ENCODE data around the gene PNRC1.
"Not testable (repeated sequence)": the region's sequence is repeated elsewhere in the genome, so short reads cannot be mapped to it uniquely, and the experiment has no call there.

Gene PNRC1

DNA sequence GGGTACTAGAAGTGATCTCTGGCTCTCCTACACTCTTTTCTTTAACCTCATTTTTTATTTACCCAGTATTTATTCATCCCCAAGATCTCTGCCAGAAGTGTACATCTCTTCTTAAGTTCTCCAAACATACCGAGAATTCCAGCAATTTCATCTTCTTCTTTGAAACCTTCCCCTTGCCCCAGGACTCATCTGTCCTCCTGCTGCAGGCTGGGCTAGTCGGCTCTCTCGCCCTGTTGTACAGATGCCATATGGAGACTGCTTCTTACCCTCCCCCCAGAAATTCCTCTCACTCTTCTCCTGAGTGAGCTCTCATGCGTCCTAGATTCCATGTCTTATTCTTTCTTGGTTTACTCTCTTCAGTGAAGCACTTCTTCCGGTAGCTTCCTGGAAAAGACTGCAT is 21.9 kb upstream of the PNRC1 start:
- H3K4me3 ChIP-seq (ENCODE audit: low read length), result no peak overlapping the region
- peak; percentile 38 for DNase-seq (ENCODE audit: low read depth)
- no peak for TF ChIP-seq CTCF (conservative IDR thresholded peaks at IDR 0.05; ENCODE audit: low read length)

DNA sequence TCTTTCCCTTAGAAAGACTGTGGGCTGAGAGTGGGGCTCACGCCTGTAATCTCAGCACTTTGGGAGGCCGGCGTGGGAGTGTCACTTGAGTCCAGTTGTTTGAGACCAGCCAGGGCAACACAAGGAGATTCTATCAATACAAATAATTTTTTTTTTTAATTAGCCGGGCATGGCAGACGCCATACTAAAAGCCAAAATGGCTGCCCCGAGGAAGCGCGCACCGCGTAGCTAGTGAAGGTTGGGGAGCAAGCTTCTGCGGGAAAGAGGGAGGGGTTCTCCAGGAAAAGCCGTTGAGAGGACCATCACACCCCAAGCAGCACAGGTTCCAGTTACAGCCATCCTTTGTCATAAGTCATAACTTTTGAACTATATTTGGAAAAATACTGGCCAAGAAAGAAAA is 21.3 kb upstream of the PNRC1 start:
- H3K4me3 ChIP-seq (ENCODE audit: low read length), result no peak overlapping the region
- DNase-seq (ENCODE audit: low read depth), result no peak
- TF ChIP-seq CTCF (conservative IDR thresholded peaks at IDR 0.05; ENCODE audit: low read length), result no peak

DNA sequence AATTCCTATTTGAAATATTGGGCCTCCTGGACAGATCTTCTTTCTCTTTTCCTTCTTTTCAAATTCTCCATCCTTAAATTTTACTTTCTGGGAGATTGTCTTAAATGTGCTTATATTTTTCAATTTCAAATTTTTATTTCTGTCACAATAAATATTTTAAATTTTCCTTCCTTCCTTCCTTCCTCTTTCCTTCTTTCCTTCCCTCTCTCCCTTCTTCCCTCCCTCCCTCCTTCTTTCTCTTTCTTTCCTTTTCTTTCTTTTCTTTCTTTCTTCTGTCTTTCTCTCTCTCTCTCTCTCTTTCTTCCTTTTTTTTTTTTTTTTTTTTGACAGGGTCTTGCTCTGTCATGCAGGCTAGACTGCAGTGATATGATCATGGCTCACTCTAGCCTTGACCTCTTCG is 16.7 kb upstream of the PNRC1 start:
- H3K4me3 ChIP-seq (ENCODE audit: low read length), result no peak overlapping the region
- no peak for TF ChIP-seq CTCF (conservative IDR thresholded peaks at IDR 0.05; ENCODE audit: low read length)

DNA sequence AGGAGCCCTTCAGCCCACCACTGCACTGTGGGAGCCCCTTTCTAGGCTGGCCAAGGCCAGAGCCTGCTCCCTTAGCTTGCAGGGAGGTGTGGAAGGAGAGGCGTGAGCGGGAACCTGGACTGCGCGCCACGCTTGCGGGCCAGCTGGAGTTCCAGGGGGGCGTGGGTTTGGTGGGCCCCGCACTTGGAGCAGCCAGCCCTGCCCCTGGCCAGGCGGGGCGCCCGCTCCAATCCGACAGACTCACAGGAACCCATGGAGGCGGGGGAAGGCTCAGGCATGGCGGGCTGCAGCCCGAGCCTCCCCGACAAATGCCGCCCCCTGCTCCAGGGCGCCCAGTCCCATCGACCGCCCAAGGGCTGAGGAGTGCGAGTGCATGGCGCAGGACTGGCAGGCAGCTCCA is 15.6 kb upstream of the PNRC1 start:
- not testable (repeated sequence) for H3K4me3 ChIP-seq (ENCODE audit: low read length); DNase-seq (ENCODE audit: low read depth)

More for the DNA sequence above, 16.7 kb upstream of the PNRC1 start:
- DNase-seq (ENCODE audit: low read depth), result no peak

DNA sequence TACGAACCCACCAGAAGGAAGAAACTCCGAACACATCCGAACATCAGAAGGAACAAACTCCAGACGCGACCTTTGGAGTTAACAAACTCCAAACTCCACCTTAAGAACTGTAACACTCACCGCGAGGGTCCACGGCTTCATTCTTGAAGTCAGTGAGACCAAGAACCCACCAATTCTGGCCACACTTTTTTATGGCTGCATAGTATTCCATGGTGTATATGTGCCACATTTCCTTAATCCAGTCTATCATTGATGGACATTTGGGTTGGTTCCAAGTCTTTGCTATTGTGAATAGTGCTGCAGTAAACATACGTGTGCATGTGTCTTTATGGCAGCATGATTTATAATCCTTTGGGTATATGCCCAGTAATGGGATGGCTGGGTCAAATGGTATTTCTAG is 14.4 kb upstream of the PNRC1 start:
- not testable (repeated sequence) for H3K4me3 ChIP-seq (ENCODE audit: low read length); DNase-seq (ENCODE audit: low read depth)

DNA sequence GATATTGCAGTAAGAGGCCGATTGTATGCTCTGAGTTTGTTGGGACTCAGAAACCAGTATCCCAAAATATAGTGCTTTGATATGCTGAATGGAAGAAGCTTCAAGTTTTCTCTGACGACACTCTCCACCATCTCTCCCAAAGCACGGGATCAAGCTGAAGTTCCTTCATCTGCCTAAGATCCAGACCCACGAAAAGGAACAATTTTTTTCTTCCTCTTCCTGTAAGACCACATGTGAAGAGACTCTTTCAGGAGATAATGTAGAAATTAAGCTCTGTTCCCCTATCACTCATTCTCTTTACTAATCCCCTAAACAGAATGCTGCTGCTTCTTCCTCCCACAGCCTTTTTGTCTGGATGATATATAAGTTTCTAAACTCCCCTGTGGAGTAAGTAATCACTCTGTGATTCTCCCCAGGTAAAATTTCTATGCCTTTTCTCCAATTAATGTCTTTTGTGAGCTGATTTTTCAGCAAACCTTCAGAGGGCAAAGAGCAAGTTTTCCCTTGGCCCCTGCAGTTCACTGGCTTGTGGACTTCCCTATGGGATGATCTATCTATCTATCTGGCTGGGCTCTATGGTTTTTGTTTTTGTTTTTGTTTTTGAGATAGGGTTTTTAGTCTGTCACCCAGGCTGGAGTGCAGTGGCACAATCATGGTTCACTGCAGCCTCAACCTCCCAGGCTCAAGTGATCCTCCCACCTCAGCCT is 13.5 kb upstream of the PNRC1 start:
- no peak overlapping the region for H3K4me3 ChIP-seq (ENCODE audit: low read length)
- no peak for DNase-seq (ENCODE audit: low read depth)
- TF ChIP-seq CTCF (conservative IDR thresholded peaks at IDR 0.05; ENCODE audit: low read length), result no peak

DNA sequence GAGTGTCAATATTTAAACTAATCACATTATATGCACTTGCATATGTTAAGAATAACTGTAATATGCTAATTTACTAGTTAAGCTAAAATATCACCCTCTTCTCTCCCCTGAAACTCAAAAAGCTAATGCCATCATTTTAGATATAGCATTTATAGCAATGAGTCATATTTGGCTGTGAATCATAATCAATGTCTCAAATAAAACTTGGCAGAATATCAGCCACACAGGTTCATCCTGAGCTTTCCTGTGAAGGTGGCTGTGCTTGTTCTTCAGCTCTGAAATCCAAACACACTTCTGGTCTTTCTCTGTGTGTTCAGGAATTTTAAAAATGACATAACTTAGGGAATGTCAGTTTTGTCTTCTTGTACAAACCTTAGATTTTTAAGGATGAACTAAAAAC is 12.8 kb upstream of the PNRC1 start:
- no peak overlapping the region for H3K4me3 ChIP-seq (ENCODE audit: low read length)
- DNase-seq (ENCODE audit: low read depth), result no peak
- no peak for TF ChIP-seq CTCF (conservative IDR thresholded peaks at IDR 0.05; ENCODE audit: low read length)

DNA sequence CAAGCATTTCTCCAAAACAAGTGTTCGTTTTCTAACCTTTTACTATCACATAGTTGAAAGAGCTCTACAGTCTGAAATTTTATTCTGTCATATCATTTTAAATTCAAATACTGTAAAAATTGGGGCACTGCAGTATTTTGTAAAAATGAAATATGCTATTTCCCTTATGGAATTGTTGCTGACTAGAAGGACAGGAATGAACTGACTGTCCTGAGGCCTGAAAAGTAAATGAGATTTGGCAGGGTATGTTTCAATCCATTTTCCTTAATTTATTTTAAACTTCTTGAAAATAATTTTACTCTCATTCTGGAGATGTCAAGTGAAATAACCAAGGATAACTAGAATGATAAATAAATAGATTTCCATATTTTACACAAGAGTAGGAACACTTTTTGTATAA is 11.9 kb upstream of the PNRC1 start:
- no peak for DNase-seq (ENCODE audit: low read depth)
- no peak for TF ChIP-seq CTCF (conservative IDR thresholded peaks at IDR 0.05; ENCODE audit: low read length)
- H3K4me3 ChIP-seq (ENCODE audit: low read length), result no peak overlapping the region

All from AG10803 (cell line).